IMR-90 (cell line): ENCODE results near the gene UQCRFS1. TPM values are rescaled to one million over a fixed set of nuclear protein-coding genes. Genes with fewer than 3 reads are reported as not detected.

Experiments used
- ATAC-seq: fragments of 200-7000 bp; cut with Tn5 transposase; 2 replicates; pipeline ENCODE4 v1.9.1; 2020; ENCODE audit warnings: low read depth, mild to moderate bottlenecking, moderate library complexity
- BruUV-seq: library from RNA; stranded (reverse); fragments of 400-500 nt; replicated peaks from 2 replicates; lab custom pipeline; 2021; lab: Mats Ljungman, UMichigan
- CTCF ChIA-PET: fragments of 300-600 bp; formaldehyde crosslinking; extraction: SDS; loops from one replicate; lab custom pipeline; 2021; ENCODE audit warnings: antibody characterized with exemption; lab: Yijun Ruan, JAX
- POLR2A ChIA-PET: fragments of 300-600 bp; sonication (Branson Sonifier 250); formaldehyde crosslinking; loops from one replicate; lab custom pipeline; 2022; ENCODE audit warnings: antibody characterized with exemption; ENCODE audit not compliant: unreplicated experiment; lab: Charles Lee
- DNase-seq: peaks from one replicate; pipeline ENCODE4 v3.0.0; 2013
- H2AFZ ChIP-seq: replicated peaks from 2 replicates; pipeline ENCODE3; 2013; ENCODE audit warnings: low read length, mild to moderate bottlenecking; ENCODE audit not compliant: poor library complexity
- H2AK5ac ChIP-seq: 2 replicates; pipeline ENCODE4 v1.6.1; 2013; ENCODE audit warnings: low read depth, low read length, inconsistent platforms
- H2AK9ac ChIP-seq: replicated peaks from 2 replicates; pipeline ENCODE3; 2013; ENCODE audit warnings: mild to moderate bottlenecking, low read depth, low read length, moderate library complexity; ENCODE audit not compliant: poor library complexity
- H2BK120ac ChIP-seq: 2 replicates; pipeline ENCODE4 v1.6.1; 2013; ENCODE audit warnings: low read depth, low read length, inconsistent platforms
- H2BK15ac ChIP-seq: 3 replicates; pipeline ENCODE4 v1.6.1; 2013; ENCODE audit warnings: low read depth, low read length, inconsistent platforms
- H2BK20ac ChIP-seq: 2 replicates; pipeline ENCODE4 v1.6.1; 2013; ENCODE audit warnings: low read depth, mild to moderate bottlenecking, inconsistent platforms, low read length, moderate library complexity
- H2BK5ac ChIP-seq: 2 replicates; pipeline ENCODE4 v1.6.1; 2013; ENCODE audit warnings: mild to moderate bottlenecking, low read depth, low read length, inconsistent platforms; ENCODE audit not compliant: poor library complexity, severe bottlenecking
- H3K14ac ChIP-seq: replicated peaks from 2 replicates; pipeline ENCODE4 v1.6.1; 2013; ENCODE audit warnings: low read depth, low read length, inconsistent platforms
- H3K18ac ChIP-seq: 2 replicates; pipeline ENCODE4 v1.6.1; 2013; ENCODE audit warnings: low read depth, low read length, control low read depth
- H3K23ac ChIP-seq: 2 replicates; pipeline ENCODE4 v1.6.1; 2013; ENCODE audit warnings: low read depth, low read length, inconsistent platforms
- H3K27ac ChIP-seq: 2 replicates; pipeline ENCODE4 v1.5.1; 2013; ENCODE audit warnings: mild to moderate bottlenecking, control low read depth, low read length; ENCODE audit not compliant: insufficient read depth
- H3K27me3 ChIP-seq: 2 replicates; pipeline ENCODE4 v1.6.1; 2013; ENCODE audit warnings: low read length; ENCODE audit not compliant: control insufficient read depth, insufficient read depth
- H3K36me3 ChIP-seq: 2 replicates; pipeline ENCODE4 v1.6.1; 2013; ENCODE audit warnings: low read length, mixed read lengths; ENCODE audit not compliant: control insufficient read depth, insufficient read depth
- H3K4ac ChIP-seq: 2 replicates; pipeline ENCODE4 v1.6.1; 2013; ENCODE audit warnings: low read depth, low read length, inconsistent platforms
- H3K4me1 ChIP-seq: 2 replicates; pipeline ENCODE4 v1.6.1; 2013; ENCODE audit warnings: low read length, mixed read lengths; ENCODE audit not compliant: control insufficient read depth, insufficient read depth
- H3K4me2 ChIP-seq: 2 replicates; pipeline ENCODE4 v1.6.1; 2013; ENCODE audit warnings: low read depth, mild to moderate bottlenecking, control low read depth, low read length, moderate library complexity
- H3K4me3 ChIP-seq: 2 replicates; pipeline ENCODE4 v1.5.1; 2013; ENCODE audit warnings: low read depth, mild to moderate bottlenecking, control low read depth, low read length, moderate library complexity; ENCODE audit not compliant: insufficient read depth
- H3K56ac ChIP-seq: 2 replicates; pipeline ENCODE4 v1.6.1; 2013; ENCODE audit warnings: low read length, inconsistent platforms; ENCODE audit not compliant: insufficient read depth; ENCODE audit errors: extremely low read depth
- H3K79me1 ChIP-seq, 2 experiments: 2 replicates each; pipeline ENCODE4 v1.6.1; 2013; ENCODE audit warnings: low read length in 2 of 2, inconsistent platforms in 1 of 2, low read depth in 1 of 2
- H3K9ac ChIP-seq: 2 replicates; pipeline ENCODE4 v1.6.1; 2013; ENCODE audit warnings: low read depth, low read length, control low read depth
- H3K9me1 ChIP-seq: 2 replicates; pipeline ENCODE4 v1.6.1; 2013; ENCODE audit warnings: low read length, inconsistent platforms; ENCODE audit not compliant: insufficient read depth
- H3K9me3 ChIP-seq: 2 replicates; pipeline ENCODE4 v1.6.1; 2013; ENCODE audit warnings: low read length; ENCODE audit not compliant: control insufficient read depth, insufficient read depth
- H4K20me1 ChIP-seq: 2 replicates; pipeline ENCODE4 v1.6.1; 2013; ENCODE audit warnings: low read length, inconsistent platforms; ENCODE audit not compliant: insufficient read depth
- H4K5ac ChIP-seq: 2 replicates; pipeline ENCODE4 v1.6.1; 2013; ENCODE audit warnings: mild to moderate bottlenecking, low read depth, low read length, control low read depth
- H4K8ac ChIP-seq, 2 experiments: 2 replicates each; pipeline ENCODE4 v1.6.1; 2013; ENCODE audit warnings: low read depth in 2 of 2, low read length in 2 of 2, control low read depth in 1 of 2, inconsistent platforms in 1 of 2
- H4K91ac ChIP-seq: 2 replicates; pipeline ENCODE4 v1.6.1; 2013; ENCODE audit warnings: low read depth, low read length, inconsistent platforms; ENCODE audit not compliant: insufficient read depth
- CHD1 ChIP-seq: IDR thresholded peaks from 2 replicates; pipeline ENCODE4 v1.6.1; 2012; ENCODE audit warnings: low read depth, low read length, improper control_type of control experiment
- FOS ChIP-seq: fragments of 150-350 bp; IDR thresholded peaks from 2 replicates; pipeline ENCODE4 v1.6.1; 2016; ENCODE audit warnings: low read depth, low read length
- MAZ ChIP-seq: IDR thresholded peaks from 2 replicates; pipeline ENCODE4 v1.6.1; 2012; ENCODE audit warnings: low read depth, mild to moderate bottlenecking, low read length, improper control_type of control experiment, moderate library complexity, borderline replicate concordance
- RAD21 ChIP-seq: IDR thresholded peaks from 2 replicates; pipeline ENCODE4 v1.6.1; 2012; ENCODE audit warnings: low read length, improper control_type of control experiment
- RCOR1 ChIP-seq: IDR thresholded peaks from 2 replicates; pipeline ENCODE4 v1.6.1; 2012; ENCODE audit warnings: mild to moderate bottlenecking, low read length, improper control_type of control experiment; ENCODE audit not compliant: insufficient replicate concordance
- SMC3 ChIP-seq: fragments of 150-350 bp; IDR thresholded peaks from 2 replicates; pipeline ENCODE4 v1.6.1; 2016; ENCODE audit warnings: low read depth, mild to moderate bottlenecking, antibody characterized with exemption, low read length, moderate library complexity
- WGBS, 2 experiments: methylation state at CpG; one replicate each; pipeline versions ENCODE4 v1.1.5 to v1.1.7; 2013; ENCODE audit warnings: missing lambda C conversion rate in 2 of 2; ENCODE audit not compliant: insufficient read length in 1 of 2; ENCODE audit errors: extremely low coverage in 2 of 2; 5-methylcytosine and 5-hydroxymethylcytosine counted together
- dilution Hi-C: fragments of 300-500 bp; cut with HindIII; formaldehyde crosslinking; loops from one replicate; pipeline ENCODE4 v1.14.3; 2018; ENCODE audit warnings: low sequenced_read_pairs; ENCODE audit not compliant: unreplicated experiment
- in situ Hi-C: fragments of 300-500 bp; cut with MboI; formaldehyde crosslinking; loops from 3 replicates; pipeline ENCODE4 v1.14.3; 2019; ENCODE audit warnings: low sequenced_read_pairs, inconsistent platforms, mixed read lengths
- intact Hi-C: fragments of 100-400 bp; cut with micrococcal nuclease; formaldehyde crosslinking; loops from 2 replicates; pipeline ENCODE4 v1.10.0; 2022
- polyA plus RNA-seq, 3 experiments: library from polyadenylated mRNA; depleted of rRNA; stranded (reverse); fragments of >200 nt; gene quantifications; 2 replicates each; pipeline ENCODE4 v1.2.3, GENCODE V29; 2012; ENCODE audit warnings: low replicate concordance in 1 of 3
- total RNA-seq: library from RNA; depleted of rRNA; stranded (reverse); fragments of >200 nt; gene quantifications from 2 replicates; pipeline ENCODE4 v1.2.3, GENCODE V29; 2012

Gene UQCRFS1
- total and polyA plus RNA-seq, 2 of the 4 experiments (the other 2 are of a cell fraction) = 37.1 to 43.8 TPM

DNA sequence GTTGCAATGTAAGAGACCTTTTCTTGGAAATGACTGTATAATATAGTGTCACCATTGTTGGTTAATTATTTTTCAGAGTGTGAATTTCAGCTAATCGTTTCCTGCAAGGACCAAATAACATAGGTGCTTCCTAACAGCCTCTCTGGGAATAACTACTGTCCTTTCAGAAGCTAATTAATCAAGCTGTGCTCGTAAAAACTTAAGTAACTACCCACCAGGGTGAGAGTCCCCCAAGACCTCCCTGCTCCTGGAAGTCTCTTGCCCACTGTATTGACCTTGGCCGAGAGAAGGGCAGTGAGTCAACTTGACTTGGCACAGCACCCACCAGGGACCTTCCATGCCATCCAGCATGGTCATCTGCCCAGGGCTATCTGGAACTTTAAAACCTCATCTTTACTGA is 50.3 kb downstream of the UQCRFS1 start:
- Histone ChIP-seq H3K4ac (no peak overlapping the region), H3K9ac (no peak overlapping the region), H3K56ac (no peak overlapping the region), H3K79me1 (no peaks in the 10 kb centered on the region), H3K36me3 (no peaks in the 10 kb centered on the region), H2AFZ (no peak overlapping the region), H4K91ac (no peak overlapping the region), H4K20me1 (no peaks in the 10 kb centered on the region), H3K23ac (no peak overlapping the region), H4K8ac (no peak overlapping the region), H3K14ac (no peak overlapping the region), H3K4me3 (no peak overlapping the region), H3K4me1 (no peaks in the 10 kb centered on the region), H2BK15ac (no peak overlapping the region), H4K5ac (no peak overlapping the region), H3K18ac (no peak overlapping the region), H3K4me2 (no peak overlapping the region), H2BK20ac (no peak overlapping the region), H3K9me1 (no peaks in the 10 kb centered on the region), H3K9me3 (no peaks in the 10 kb centered on the region; the same call in 1 of the 2 replicates), H2AK9ac (no peak overlapping the region), H3K27me3 (no peaks in the 10 kb centered on the region), H3K27ac (no peak overlapping the region), H2BK120ac (no peak overlapping the region), H2AK5ac (no peak overlapping the region), H2BK5ac (no peak overlapping the region)
- ATAC-seq = no peak
- WGBS, 2 experiments = 0% methylated on average over 1 of the region's 3 CpGs; no CpG with 5 or more reads in 1 of the 2 experiments
- dilution Hi-C loops = no loop called here
- CTCF ChIA-PET = no interaction called here
- DNase-seq = no peak
- intact Hi-C loops = no loop called here
- BruUV-seq = no TSS peak
- TF ChIP-seq CHD1 (no peak), MAZ (no peak), FOS (no peak), RAD21 (no peak), SMC3 (no peak), RCOR1 (no peak)
- in situ Hi-C loops = no loop called here
- POLR2A ChIA-PET = no interaction called here
